ENCODE results near the gene PDZD2.

Gene PDZD2

DNA sequence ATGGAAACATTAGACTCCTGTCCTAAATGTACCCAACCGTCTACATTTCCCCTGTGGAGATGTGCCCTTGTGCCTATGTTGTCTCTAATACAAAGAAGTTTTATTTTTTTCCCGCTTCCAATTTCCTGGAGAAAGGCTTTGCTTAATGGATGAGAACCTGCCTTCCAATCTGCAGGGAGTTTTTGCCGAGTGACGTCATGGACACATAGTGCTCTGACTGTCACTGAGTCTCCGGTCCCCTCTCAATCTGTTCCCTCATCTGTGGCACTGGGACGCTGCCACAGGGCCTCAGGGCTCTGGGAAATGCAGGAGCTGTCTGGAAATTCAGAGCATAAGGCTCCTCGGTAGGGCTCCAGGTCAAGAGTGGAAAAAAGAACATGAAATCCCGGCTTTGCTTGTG lies 144.8 kb downstream of the PDZD2 start:
- in situ Hi-C loops (cut with MboI; ENCODE audit: low pct_unique_long_range_greater_than_20kb, low sequenced_read_pairs, unreplicated experiment), result no loop called here

DNA sequence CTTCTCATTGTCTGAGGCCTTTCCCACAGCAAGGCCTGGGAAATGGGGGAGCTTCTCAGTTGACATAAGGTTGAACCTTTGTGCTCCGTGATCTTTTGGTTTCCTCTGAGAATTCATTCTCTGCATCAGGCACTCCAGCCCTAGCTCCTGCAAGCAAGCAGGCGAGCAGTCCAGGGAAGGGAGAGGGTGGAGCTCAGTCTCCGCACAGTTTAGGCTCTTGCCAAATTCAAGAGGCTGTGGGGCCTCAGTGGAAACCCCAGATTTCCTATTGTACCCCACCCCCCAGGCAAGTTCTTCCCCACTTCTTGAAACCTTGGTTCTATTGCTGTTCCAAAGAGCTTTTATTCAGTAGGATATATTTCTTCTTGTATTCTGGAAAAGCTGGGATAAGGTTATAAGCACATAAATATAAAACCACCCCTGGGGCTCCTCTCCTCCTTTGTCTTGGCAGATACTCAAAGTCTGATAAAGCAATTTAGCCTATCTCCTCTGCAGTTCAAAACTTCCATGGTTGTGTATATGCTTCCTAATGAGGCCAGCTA lies 147.2 kb downstream of the PDZD2 start:
- no peak for DNase-seq (ENCODE audit: low spot score)
- in situ Hi-C loops (cut with MboI; ENCODE audit: low pct_unique_long_range_greater_than_20kb, low sequenced_read_pairs, unreplicated experiment), result no loop called here
- TF ChIP-seq, protein P1, sequence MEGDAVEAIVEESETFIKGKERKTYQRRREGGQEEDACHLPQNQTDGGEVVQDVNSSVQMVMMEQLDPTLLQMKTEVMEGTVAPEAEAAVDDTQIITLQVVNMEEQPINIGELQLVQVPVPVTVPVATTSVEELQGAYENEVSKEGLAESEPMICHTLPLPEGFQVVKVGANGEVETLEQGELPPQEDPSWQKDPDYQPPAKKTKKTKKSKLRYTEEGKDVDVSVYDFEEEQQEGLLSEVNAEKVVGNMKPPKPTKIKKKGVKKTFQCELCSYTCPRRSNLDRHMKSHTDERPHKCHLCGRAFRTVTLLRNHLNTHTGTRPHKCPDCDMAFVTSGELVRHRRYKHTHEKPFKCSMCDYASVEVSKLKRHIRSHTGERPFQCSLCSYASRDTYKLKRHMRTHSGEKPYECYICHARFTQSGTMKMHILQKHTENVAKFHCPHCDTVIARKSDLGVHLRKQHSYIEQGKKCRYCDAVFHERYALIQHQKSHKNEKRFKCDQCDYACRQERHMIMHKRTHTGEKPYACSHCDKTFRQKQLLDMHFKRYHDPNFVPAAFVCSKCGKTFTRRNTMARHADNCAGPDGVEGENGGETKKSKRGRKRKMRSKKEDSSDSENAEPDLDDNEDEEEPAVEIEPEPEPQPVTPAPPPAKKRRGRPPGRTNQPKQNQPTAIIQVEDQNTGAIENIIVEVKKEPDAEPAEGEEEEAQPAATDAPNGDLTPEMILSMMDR (IDR thresholded peaks at IDR 0.05; ENCODE audit: extremely low read depth, insufficient read depth, missing control alignments), result no peak

More for the DNA sequence above, 144.8 kb downstream of the PDZD2 start:
- TF ChIP-seq, protein P1 (IDR thresholded peaks at IDR 0.05; ENCODE audit: extremely low read depth, insufficient read depth, missing control alignments), result no peak
- DNase-seq (ENCODE audit: low spot score), result no peak

DNA sequence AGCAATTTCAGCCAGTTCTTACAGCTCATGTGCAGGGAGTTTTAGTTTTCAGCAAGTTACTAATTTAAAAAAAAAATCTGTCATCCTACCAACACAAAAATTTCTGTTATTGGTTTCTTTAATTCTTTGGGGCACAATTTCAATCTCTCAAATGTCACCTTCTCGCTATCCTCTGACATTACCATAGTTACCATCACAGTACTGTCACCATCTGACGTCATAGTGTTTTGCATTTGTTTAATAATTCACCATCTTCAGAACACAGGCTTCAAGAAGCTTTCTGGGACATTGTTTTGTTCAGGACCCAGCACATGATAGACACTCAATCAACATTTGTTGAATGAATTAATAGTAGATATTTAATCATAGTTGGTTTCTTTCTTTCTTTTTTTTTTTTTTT lies 155.1 kb downstream of the PDZD2 start:
- no peak for DNase-seq (ENCODE audit: low spot score)
- in situ Hi-C loops (cut with MboI; ENCODE audit: low pct_unique_long_range_greater_than_20kb, low sequenced_read_pairs, unreplicated experiment), result no loop called here

DNA sequence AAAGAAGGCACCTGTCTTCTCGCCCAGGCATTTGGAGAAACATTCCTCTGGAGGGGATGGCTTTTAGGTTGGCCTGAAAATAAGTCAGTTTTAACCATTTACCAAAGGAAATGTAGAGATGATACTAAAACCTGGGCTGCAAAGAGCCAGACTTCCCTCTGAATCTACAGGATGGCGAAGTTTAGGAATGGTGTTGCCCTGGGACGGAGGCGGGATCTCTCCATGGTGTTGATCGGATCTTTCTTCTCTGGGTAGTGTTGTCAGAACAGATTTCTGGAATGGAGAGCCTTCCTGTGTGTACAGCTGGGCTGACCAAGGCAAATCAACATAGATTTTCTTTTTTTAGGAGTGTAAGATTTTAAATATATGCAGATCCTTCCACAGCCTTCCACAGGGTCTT lies 159.2 kb downstream of the PDZD2 start:
- in situ Hi-C loops (cut with MboI; ENCODE audit: low pct_unique_long_range_greater_than_20kb, low sequenced_read_pairs, unreplicated experiment), result no loop called here

More for the DNA sequence above, 155.1 kb downstream of the PDZD2 start:
- TF ChIP-seq, protein P1 (IDR thresholded peaks at IDR 0.05; ENCODE audit: extremely low read depth, insufficient read depth, missing control alignments), result no peak

DNA sequence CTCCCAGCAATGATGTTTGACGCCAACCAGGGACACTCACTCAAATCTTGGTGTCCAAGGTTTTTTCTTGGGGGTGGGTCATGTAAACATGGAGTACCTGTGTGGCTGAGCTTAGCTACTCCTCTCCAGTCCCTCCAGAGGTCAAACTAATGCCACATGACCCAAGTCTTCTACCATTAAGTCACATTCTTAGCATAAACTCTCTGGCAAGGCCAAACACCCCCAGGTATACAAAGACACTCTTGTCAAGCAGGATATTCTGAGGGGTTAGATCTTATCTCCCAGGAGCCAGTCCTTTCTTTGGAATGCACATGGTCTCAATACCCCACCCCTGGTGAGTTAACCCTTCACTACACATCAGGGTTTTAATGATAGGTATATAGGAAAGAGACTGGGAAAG lies 161.4 kb downstream of the PDZD2 start:
- TF ChIP-seq, protein P1 (IDR thresholded peaks at IDR 0.05; ENCODE audit: extremely low read depth, insufficient read depth, missing control alignments), result no peak
- in situ Hi-C loops (cut with MboI; ENCODE audit: low pct_unique_long_range_greater_than_20kb, low sequenced_read_pairs, unreplicated experiment), result loop anchor here (25.0 kb wide), 2 partner anchors 213 to 287 kb away; no protein-coding TSS in a partner anchor
- no peak for DNase-seq (ENCODE audit: low spot score)

More for the DNA sequence above, 159.2 kb downstream of the PDZD2 start:
- no peak for DNase-seq (ENCODE audit: low spot score)
- TF ChIP-seq, protein P1 (IDR thresholded peaks at IDR 0.05; ENCODE audit: extremely low read depth, insufficient read depth, missing control alignments), result no peak

DNA sequence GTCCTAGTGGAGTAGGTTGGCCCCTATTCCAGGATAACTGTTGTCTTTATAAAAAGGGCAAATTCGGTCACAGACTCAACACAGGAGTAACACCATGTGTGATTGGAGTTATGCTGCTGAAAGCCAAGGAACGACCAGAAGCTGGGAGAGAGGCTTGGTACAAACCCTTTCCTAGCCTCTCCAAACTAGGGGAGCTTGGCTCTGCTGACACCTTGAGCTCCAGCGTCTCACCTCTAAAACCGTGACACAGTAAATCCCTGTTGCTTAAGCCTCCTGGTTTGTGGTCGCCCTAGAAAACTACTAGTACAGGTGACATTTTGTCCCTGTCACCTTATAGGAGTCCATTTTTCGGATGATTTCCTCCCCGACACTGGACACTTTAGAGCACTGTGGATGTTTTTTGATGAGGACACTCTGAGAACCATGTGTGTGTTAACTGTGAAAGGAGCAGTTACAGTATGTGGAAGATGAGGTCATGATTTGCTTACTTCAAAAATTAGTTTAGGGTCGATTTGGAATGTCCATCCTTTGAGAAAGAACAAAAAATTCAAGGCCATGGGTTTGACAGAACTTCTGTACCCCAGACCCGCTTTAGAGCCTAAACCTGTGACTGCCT lies 167.0 kb downstream of the PDZD2 start:
- DNase-seq (ENCODE audit: low spot score), result no peak
- in situ Hi-C loops (cut with MboI; ENCODE audit: low pct_unique_long_range_greater_than_20kb, low sequenced_read_pairs, unreplicated experiment), result loop anchor here (25.0 kb wide), 2 partner anchors 219 to 281 kb away; no protein-coding TSS in a partner anchor
- TF ChIP-seq, protein P1 (IDR thresholded peaks at IDR 0.05; ENCODE audit: extremely low read depth, insufficient read depth, missing control alignments), result no peak

Data from GM13977 (cell line).